GM19023 (cell line): ENCODE results near the gene IMPDH1.

ENCODE experiments used
- ATAC-seq: cut with Tn5 transposase; IDR thresholded peaks from one replicate; pipeline ENCODE4 v1.9.1; 2021; ENCODE audit warnings: mild to moderate bottlenecking, moderate library complexity; ENCODE audit not compliant: unreplicated experiment

Gene IMPDH1

GRCh38 chr7:128434413-128435326 is 24.9 kb upstream of the IMPDH1 start:
- no peak for ATAC-seq

- no peak for ATAC-seq
Observed at GRCh38 chr7:128431754-128432153, 22.0 kb upstream of the IMPDH1 start.

- ATAC-seq, result no peak
Observed at GRCh38 chr7:128431221-128431620, 21.4 kb upstream of the IMPDH1 start.

GRCh38 chr7:128430207-128430606 is 20.4 kb upstream of the IMPDH1 start:
- no peak for ATAC-seq

GRCh38 chr7:128427289-128427891 is 17.6 kb upstream of the IMPDH1 start:
- ATAC-seq, result no peak

- no peak for ATAC-seq
Observed at GRCh38 chr7:128425850-128426249, 16.1 kb upstream of the IMPDH1 start.

GRCh38 chr7:128424686-128425275 is 15.0 kb upstream of the IMPDH1 start:
- no peak for ATAC-seq

- ATAC-seq, result no peak
Observed at GRCh38 chr7:128422842-128423241, 13.1 kb upstream of the IMPDH1 start.

GRCh38 chr7:128422037-128422436 is 12.3 kb upstream of the IMPDH1 start:
- ATAC-seq, result no peak

- no peak for ATAC-seq
Observed at GRCh38 chr7:128421384-128421783, 11.6 kb upstream of the IMPDH1 start.

- no peak for ATAC-seq
Observed at GRCh38 chr7:128420773-128421172, 11.0 kb upstream of the IMPDH1 start.

- no peak for ATAC-seq
Observed at GRCh38 chr7:128419257-128419656, 9.5 kb upstream of the IMPDH1 start.

GRCh38 chr7:128417071-128417470 is 7.3 kb upstream of the IMPDH1 start:
- ATAC-seq, result no peak

GRCh38 chr7:128415217-128415785 is 5.5 kb upstream of the IMPDH1 start:
- no peak for ATAC-seq

- ATAC-seq, result no peak
Observed at GRCh38 chr7:128410451-128410753, 620 bp upstream of the IMPDH1 start.

GRCh38 chr7:128408709-128409595 is 830 bp downstream of the IMPDH1 start:
- ATAC-seq, result no peak

GRCh38 chr7:128407751-128408708 is 1.8 kb downstream of the IMPDH1 start:
- no peak for ATAC-seq

GRCh38 chr7:128407233-128407589 is 2.6 kb downstream of the IMPDH1 start:
- ATAC-seq, result no peak

GRCh38 chr7:128406314-128407232 is 3.2 kb downstream of the IMPDH1 start:
- no peak for ATAC-seq
